ENCODE measurements around the gene KNDC1. TPM values are rescaled to one million over a fixed set of nuclear protein-coding genes. Genes with fewer than 3 reads are reported as not detected.

Gene KNDC1
- total and polyA plus RNA-seq, 2 of the 13 experiments (the other 11 are each of a cell fraction or from before 2014, with no cell fraction given) = 0.69 TPM; not detected in 1

GRCh38 chr10:133143200-133143533 lies 16.9 kb upstream of the KNDC1 start:
- H3K27me3 ChIP-seq (ENCODE audit: control insufficient read depth in 1 of 2, insufficient read depth in 2 of 2, low read length in 2 of 2) = peaks cover 4 to 44% of the 10 kb centered on the region in 2 experiments
- DNase-seq (ENCODE audit: low spot score) (no peak), FAIRE-seq (no peak), ATAC-seq (peak; percentile 60)
- H3K4me2 ChIP-seq (ENCODE audit: low read depth, low read length) = no peak overlapping the region
- POLR2A ChIA-PET = no interaction called here
- no TSS peak for BruUV-seq (replicated peaks)
- no peaks in the 10 kb centered on the region for H3K4me1 ChIP-seq (ENCODE audit: insufficient read depth, low read length)
- no peak overlapping the region for H3K4me3 ChIP-seq (replicated peaks in 1 of 3; ENCODE audit: insufficient read depth in 1 of 3, low read depth in 2 of 3, low read length in 3 of 3)
- H3K79me2 ChIP-seq (ENCODE audit: insufficient read depth, low read length) = no peaks in the 10 kb centered on the region
- in situ Hi-C loops (cut with HindIII; ENCODE audit: extremely low pct_ligation_motif_present, low pct_unique_long_range_greater_than_20kb) (no loop called here), intact Hi-C loops (cut with micrococcal nuclease; ENCODE audit: unreplicated experiment) (no loop called here)
- WGBS (ENCODE audit: low lambda C conversion rate) = 28% methylated on average over 6 of the region's 10 CpGs
- TF ChIP-seq, protein P1, sequence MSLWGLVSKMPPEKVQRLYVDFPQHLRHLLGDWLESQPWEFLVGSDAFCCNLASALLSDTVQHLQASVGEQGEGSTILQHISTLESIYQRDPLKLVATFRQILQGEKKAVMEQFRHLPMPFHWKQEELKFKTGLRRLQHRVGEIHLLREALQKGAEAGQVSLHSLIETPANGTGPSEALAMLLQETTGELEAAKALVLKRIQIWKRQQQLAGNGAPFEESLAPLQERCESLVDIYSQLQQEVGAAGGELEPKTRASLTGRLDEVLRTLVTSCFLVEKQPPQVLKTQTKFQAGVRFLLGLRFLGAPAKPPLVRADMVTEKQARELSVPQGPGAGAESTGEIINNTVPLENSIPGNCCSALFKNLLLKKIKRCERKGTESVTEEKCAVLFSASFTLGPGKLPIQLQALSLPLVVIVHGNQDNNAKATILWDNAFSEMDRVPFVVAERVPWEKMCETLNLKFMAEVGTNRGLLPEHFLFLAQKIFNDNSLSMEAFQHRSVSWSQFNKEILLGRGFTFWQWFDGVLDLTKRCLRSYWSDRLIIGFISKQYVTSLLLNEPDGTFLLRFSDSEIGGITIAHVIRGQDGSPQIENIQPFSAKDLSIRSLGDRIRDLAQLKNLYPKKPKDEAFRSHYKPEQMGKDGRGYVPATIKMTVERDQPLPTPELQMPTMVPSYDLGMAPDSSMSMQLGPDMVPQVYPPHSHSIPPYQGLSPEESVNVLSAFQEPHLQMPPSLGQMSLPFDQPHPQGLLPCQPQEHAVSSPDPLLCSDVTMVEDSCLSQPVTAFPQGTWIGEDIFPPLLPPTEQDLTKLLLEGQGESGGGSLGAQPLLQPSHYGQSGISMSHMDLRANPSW (CRISPR knock-in tag; IDR thresholded peaks at IDR 0.05; ENCODE audit: borderline replicate concordance) = no peak
- TF ChIP-seq ZSCAN21 (CRISPR knock-in tag; IDR thresholded peaks at IDR 0.05; ENCODE audit: borderline replicate concordance) (no peak), NR2F6 (IDR thresholded peaks at IDR 0.05) (no peak), NR2F6 (CRISPR knock-in tag; IDR thresholded peaks at IDR 0.05) (no peak), TFAP4 (IDR thresholded peaks at IDR 0.05; ENCODE audit: borderline replicate concordance, low read depth) (peak; percentile 9; the same call in 1 of the 2 replicates), FOXA3 (CRISPR knock-in tag; IDR thresholded peaks at IDR 0.05) (no peak)
- no peaks in the 10 kb centered on the region for H3K9me3 ChIP-seq (ENCODE audit: low read length)
- H4K20me1 ChIP-seq (ENCODE audit: insufficient read depth, low read length) = peaks cover 5% of the 10 kb centered on the region; the same call in 1 of the 2 replicates
- no peak overlapping the region for H2AFZ ChIP-seq (ENCODE audit: low read length)
- CTCF ChIA-PET (ENCODE audit: low intra/inter-chr PET ratio, low total read pairs) = no interaction called here
- H3K9ac ChIP-seq (ENCODE audit: insufficient read depth, low read depth, low read length) = no peak overlapping the region
- no peaks in the 10 kb centered on the region for H3K36me3 ChIP-seq (replicated peaks in 1 of 2; ENCODE audit: control insufficient read depth in 1 of 2, insufficient read depth in 2 of 2, low read length in 2 of 2)
- no peak overlapping the region for H3K27ac ChIP-seq (ENCODE audit: extremely low read length, insufficient read depth, low read length)

Data from HepG2 (cell line).